ENCODE results near the gene LRRC41.
A peak's percentile ranks its signal among the peaks of the same experiment; 100 is the strongest.

The LRRC41 gene

DNA sequence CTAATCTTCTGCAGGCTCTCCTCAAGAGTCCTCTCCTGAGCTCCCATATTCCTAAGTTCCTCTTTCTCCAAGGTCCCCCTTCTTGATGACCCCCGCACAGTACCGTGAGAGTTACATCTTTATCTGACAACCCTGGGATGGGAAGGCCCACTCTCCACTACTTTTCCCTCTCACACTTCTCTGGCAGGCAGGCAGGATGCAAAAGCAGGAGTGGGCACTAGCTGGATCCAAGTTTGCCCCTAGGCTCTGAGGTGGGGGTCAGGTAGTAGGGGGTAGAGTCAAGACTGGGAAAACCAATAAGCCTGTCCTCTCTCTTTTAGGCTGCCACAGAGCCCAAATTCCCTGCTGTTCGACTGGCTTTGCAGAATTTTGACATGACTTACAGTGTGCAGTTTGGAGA, 41.1 kb upstream of the LRRC41 start:
- Histone ChIP-seq H3K79me2 (ENCODE audit: insufficient read depth, low read length) (peaks cover 48% of the 10 kb centered on the region), H4K20me1 (ENCODE audit: insufficient read depth, low read length) (peaks cover 33% of the 10 kb centered on the region), H3K27me3 (ENCODE audit: insufficient read depth, low read length, poor library complexity) (no peaks in the 10 kb centered on the region), H3K4me3 (ENCODE audit: low read depth in 1 of 2, low read length in 2 of 2) (no peak overlapping the region), H3K9me3 (ENCODE audit: insufficient read depth, low read length, severe bottlenecking) (no peaks in the 10 kb centered on the region), H3K9ac (ENCODE audit: low read depth, low read length) (no peak overlapping the region), H3K27ac (ENCODE audit: low read length) (no peak overlapping the region), H3K36me3 (ENCODE audit: insufficient read depth, low read length) (peaks cover 64% of the 10 kb centered on the region), H2AFZ (ENCODE audit: low read depth, low read length) (no peak overlapping the region), H3K4me1 (ENCODE audit: insufficient read depth, low read length) (peaks cover 36% of the 10 kb centered on the region), H3K4me2 (ENCODE audit: insufficient read depth, low read length) (no peak overlapping the region; the same call in 1 of the 2 replicates)
- TF ChIP-seq EZH2 (IDR thresholded peaks at IDR 0.05; ENCODE audit: borderline replicate concordance, low read depth, low read length, severe bottlenecking) (no peak), CTCF (IDR thresholded peaks at IDR 0.05; ENCODE audit: borderline replicate concordance, extremely low read depth, low read length, poor library complexity, severe bottlenecking) (no peak)
- no peak for ATAC-seq (ENCODE audit: insufficient read depth, low read depth)
- no peak for DNase-seq

- no peaks in the 10 kb centered on the region for H3K9me3 ChIP-seq (ENCODE audit: insufficient read depth, low read length, severe bottlenecking)
- H3K79me2 ChIP-seq (ENCODE audit: insufficient read depth, low read length), result peaks cover 50% of the 10 kb centered on the region
- H2AFZ ChIP-seq (ENCODE audit: low read depth, low read length), result no peak overlapping the region
- H3K4me1 ChIP-seq (ENCODE audit: insufficient read depth, low read length), result peaks cover 42% of the 10 kb centered on the region
- peaks cover 61% of the 10 kb centered on the region for H3K36me3 ChIP-seq (ENCODE audit: insufficient read depth, low read length)
- TF ChIP-seq EZH2 (IDR thresholded peaks at IDR 0.05; ENCODE audit: borderline replicate concordance, low read depth, low read length, severe bottlenecking), result no peak
- peak overlapping the region; percentile 99; the same call in 1 of the 2 replicates for H3K4me2 ChIP-seq (ENCODE audit: insufficient read depth, low read length)
- peaks cover 33% of the 10 kb centered on the region for H4K20me1 ChIP-seq (ENCODE audit: insufficient read depth, low read length)
- no peak overlapping the region for H3K9ac ChIP-seq (ENCODE audit: low read depth, low read length)
- ATAC-seq (ENCODE audit: insufficient read depth, low read depth), result no peak
- H3K27me3 ChIP-seq (ENCODE audit: insufficient read depth, low read length, poor library complexity), result no peaks in the 10 kb centered on the region
- no peak overlapping the region for H3K4me3 ChIP-seq (ENCODE audit: low read depth in 1 of 2, low read length in 2 of 2)
- H3K27ac ChIP-seq (ENCODE audit: low read length), result no peak overlapping the region
- no peak for DNase-seq
Observed at GRCh38 chr1:46343705-46344104, 40.3 kb upstream of the LRRC41 start.

GRCh38 chr1:46343351-46343695, 39.9 kb upstream of the LRRC41 start:
- Histone ChIP-seq H3K36me3 (ENCODE audit: insufficient read depth, low read length) (peaks cover 61% of the 10 kb centered on the region), H2AFZ (ENCODE audit: low read depth, low read length) (no peak overlapping the region), H3K4me1 (ENCODE audit: insufficient read depth, low read length) (peaks cover 42% of the 10 kb centered on the region), H3K4me3 (ENCODE audit: low read depth in 1 of 2, low read length in 2 of 2) (no peak overlapping the region), H3K9me3 (ENCODE audit: insufficient read depth, low read length, severe bottlenecking) (no peaks in the 10 kb centered on the region), H3K4me2 (ENCODE audit: insufficient read depth, low read length) (peak overlapping the region; percentile 99; the same call in 1 of the 2 replicates), H3K27me3 (ENCODE audit: insufficient read depth, low read length, poor library complexity) (no peaks in the 10 kb centered on the region), H3K27ac (ENCODE audit: low read length) (no peak overlapping the region), H3K9ac (ENCODE audit: low read depth, low read length) (no peak overlapping the region), H4K20me1 (ENCODE audit: insufficient read depth, low read length) (peaks cover 33% of the 10 kb centered on the region), H3K79me2 (ENCODE audit: insufficient read depth, low read length) (peaks cover 50% of the 10 kb centered on the region)
- DNase-seq, result no peak
- no peak for ATAC-seq (ENCODE audit: insufficient read depth, low read depth)
- no peak for TF ChIP-seq CTCF (IDR thresholded peaks at IDR 0.05; ENCODE audit: borderline replicate concordance, extremely low read depth, low read length, poor library complexity, severe bottlenecking)
- no peak for TF ChIP-seq EZH2 (IDR thresholded peaks at IDR 0.05; ENCODE audit: borderline replicate concordance, low read depth, low read length, severe bottlenecking)

- ATAC-seq (ENCODE audit: insufficient read depth, low read depth) (no peak), DNase-seq (no peak)
- Histone ChIP-seq H2AFZ (ENCODE audit: low read depth, low read length) (no peak overlapping the region), H3K27ac (ENCODE audit: low read length) (no peak overlapping the region), H3K79me2 (ENCODE audit: insufficient read depth, low read length) (peaks cover 50% of the 10 kb centered on the region), H3K4me2 (ENCODE audit: insufficient read depth, low read length) (peak overlapping the region; percentile 99), H3K9ac (ENCODE audit: low read depth, low read length) (peak overlapping the region; percentile 11; the same call in 1 of the 2 replicates), H3K4me1 (ENCODE audit: insufficient read depth, low read length) (peaks cover 42% of the 10 kb centered on the region), H4K20me1 (ENCODE audit: insufficient read depth, low read length) (peaks cover 33% of the 10 kb centered on the region), H3K27me3 (ENCODE audit: insufficient read depth, low read length, poor library complexity) (no peaks in the 10 kb centered on the region), H3K4me3 (ENCODE audit: low read depth in 1 of 2, low read length in 2 of 2) (no peak overlapping the region; a peak in 1 of 4 replicates), H3K9me3 (ENCODE audit: insufficient read depth, low read length, severe bottlenecking) (no peaks in the 10 kb centered on the region), H3K36me3 (ENCODE audit: insufficient read depth, low read length) (peaks cover 56% of the 10 kb centered on the region)
- TF ChIP-seq CTCF (IDR thresholded peaks at IDR 0.05; ENCODE audit: borderline replicate concordance, extremely low read depth, low read length, poor library complexity, severe bottlenecking) (no peak), EZH2 (IDR thresholded peaks at IDR 0.05; ENCODE audit: borderline replicate concordance, low read depth, low read length, severe bottlenecking) (no peak)
Observed at GRCh38 chr1:46342677-46343350, 39.4 kb upstream of the LRRC41 start.
